GM19372 (cell line): ENCODE results near the gene ARHGEF3.

Source experiments
- ATAC-seq: cut with Tn5 transposase; IDR thresholded peaks from one replicate; pipeline ENCODE4 v1.9.1; 2021; ENCODE audit warnings: mild to moderate bottlenecking, low read depth, moderate library complexity; ENCODE audit not compliant: unreplicated experiment

ARHGEF3 gene

GRCh38 chr3:56689303-56689702 is 112.4 kb downstream of the ARHGEF3 start:
- ATAC-seq, result no peak

- no peak for ATAC-seq
Measured at GRCh38 chr3:56688191-56688590, 113.6 kb downstream of the ARHGEF3 start.

GRCh38 chr3:56684029-56684428 is 117.7 kb downstream of the ARHGEF3 start:
- no peak for ATAC-seq

- peak; percentile 66 for ATAC-seq
Measured at GRCh38 chr3:56683122-56683817, 118.5 kb downstream of the ARHGEF3 start, which contains the start of gene TASOR. Gene TASOR (minus strand): TSS chr3:56683265. CDS start chr3:56683006, 259 bp downstream.

GRCh38 chr3:56682462-56683121 is 119.2 kb downstream of the ARHGEF3 start:
- peak; percentile 66 for ATAC-seq

- ATAC-seq, result no peak
Measured at GRCh38 chr3:56681984-56682461, 119.7 kb downstream of the ARHGEF3 start.

DNA sequence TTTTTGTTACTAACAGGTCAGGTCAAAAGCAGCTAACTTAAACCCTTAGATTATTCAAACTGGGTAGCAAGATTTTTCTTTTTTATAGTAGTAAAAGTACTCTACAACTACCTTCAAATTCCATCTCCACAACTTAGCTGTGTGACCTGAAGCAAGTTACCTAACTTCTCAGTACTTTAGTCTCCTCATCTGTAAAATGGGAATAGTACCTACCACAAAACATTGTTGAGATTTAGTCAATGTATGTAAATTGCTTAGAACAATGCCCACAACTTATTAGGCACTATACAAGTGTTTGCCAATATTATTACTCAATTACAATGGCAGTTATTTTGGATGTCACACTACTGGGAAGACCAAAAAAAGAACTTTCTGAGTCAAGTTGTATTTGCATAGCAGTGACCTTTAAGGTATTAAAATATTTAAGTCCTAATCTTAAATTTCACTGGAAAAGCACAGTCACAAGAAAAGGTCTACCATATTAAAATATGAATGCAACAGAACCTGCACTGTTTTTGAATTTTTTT is 121.6 kb downstream of the ARHGEF3 start:
- ATAC-seq, result no peak
